ENCODE measurements around the gene LCE3B. TPM values are rescaled to one million over a fixed set of nuclear protein-coding genes. Genes with fewer than 3 reads are reported as not detected.

The LCE3B gene
- total and polyA plus RNA-seq, 10 of the 15 experiments (the other 5 are each of a cell fraction or from before 2014, with no cell fraction given), result not detected

- BruUV-seq (replicated peaks), result no TSS peak
- ChIA-PET POLR2A (no interaction called here), SMC1A (ENCODE audit: uncharacterized antibody, unreplicated experiment) (no interaction called here), RAD21 (ENCODE audit: unreplicated experiment) (no interaction called here), CTCF (interaction anchor here (1.0 kb wide), 1 partner anchor 89 kb away, joined by 3 read pairs; no protein-coding TSS in a partner anchor)
- H3K79me2 ChIP-seq (ENCODE audit: control insufficient read depth, insufficient read depth, low read length), result no peaks in the 10 kb centered on the region
- H3K27ac ChIP-seq (ENCODE audit: control insufficient read depth, insufficient read depth), result no peak overlapping the region
- no peak overlapping the region for H3K4me2 ChIP-seq (ENCODE audit: control insufficient read depth, insufficient read depth)
- H3K4me3 ChIP-seq, result no peak overlapping the region
- no peak overlapping the region for H3K9ac ChIP-seq (ENCODE audit: control insufficient read depth, insufficient read depth, low read length)
- no peaks in the 10 kb centered on the region for H3K4me1 ChIP-seq (ENCODE audit: control insufficient read depth, insufficient read depth, low read length)
- DNase-seq (ENCODE audit: low read depth, low spot score), result no peak
- no peaks in the 10 kb centered on the region for H3K27me3 ChIP-seq (replicated peaks in 1 of 2; ENCODE audit: control insufficient read depth in 2 of 2, insufficient read depth in 2 of 2, low read length in 1 of 2)
- H3K36me3 ChIP-seq (ENCODE audit: control insufficient read depth in 2 of 2, insufficient read depth in 2 of 2, low read length in 1 of 2), result no peaks in the 10 kb centered on the region
- no peaks in the 10 kb centered on the region for H4K20me1 ChIP-seq (ENCODE audit: control insufficient read depth, insufficient read depth)
- FAIRE-seq, result no peak
- ATAC-seq, result peak; percentile 41; the same call in 1 of the 3 replicates
- no peak overlapping the region for H2AFZ ChIP-seq (ENCODE audit: control insufficient read depth, low read depth, low read length)
- H3K9me3 ChIP-seq (replicated peaks; ENCODE audit: control insufficient read depth, insufficient read depth, low read length), result no peaks in the 10 kb centered on the region
- 0% methylated on average over 1 of the region's 1 CpG for WGBS (ENCODE audit: insufficient coverage, insufficient replicate concordance, low lambda C conversion rate, missing lambda C conversion rate)
- in situ Hi-C loops (cut with MboI) (no loop called here), intact Hi-C loops (cut with micrococcal nuclease; ENCODE audit: unreplicated experiment) (no loop called here)
- TF ChIP-seq RCOR1 (conservative IDR thresholded peaks at IDR 0.05; ENCODE audit: low read depth, low read length) (no peak), GABPA (IDR thresholded peaks at IDR 0.05; ENCODE audit: low read depth) (no peak), SMAD5 (IDR thresholded peaks at IDR 0.05; ENCODE audit: low read depth) (no peak), CHD1 (IDR thresholded peaks at IDR 0.05; ENCODE audit: low read depth, low read length) (no peak), SMC3 (IDR thresholded peaks at IDR 0.05; ENCODE audit: borderline replicate concordance, low read length) (peak; percentile 34; the same call in 1 of the 2 replicates), TCF3 (IDR thresholded peaks at IDR 0.05; ENCODE audit: borderline replicate concordance, insufficient read depth, low read depth, low read length) (no peak), KDM1A (IDR thresholded peaks at IDR 0.05; ENCODE audit: borderline replicate concordance) (no peak), USF2 (IDR thresholded peaks at IDR 0.05; ENCODE audit: borderline replicate concordance, low read depth, low read length) (no peak), SKIL (IDR thresholded peaks at IDR 0.05; ENCODE audit: low read depth, poor library complexity, severe bottlenecking) (no peak), MTA2 (IDR thresholded peaks at IDR 0.05; ENCODE audit: low read depth) (no peak)
- TF ChIP-seq, protein P1, sequence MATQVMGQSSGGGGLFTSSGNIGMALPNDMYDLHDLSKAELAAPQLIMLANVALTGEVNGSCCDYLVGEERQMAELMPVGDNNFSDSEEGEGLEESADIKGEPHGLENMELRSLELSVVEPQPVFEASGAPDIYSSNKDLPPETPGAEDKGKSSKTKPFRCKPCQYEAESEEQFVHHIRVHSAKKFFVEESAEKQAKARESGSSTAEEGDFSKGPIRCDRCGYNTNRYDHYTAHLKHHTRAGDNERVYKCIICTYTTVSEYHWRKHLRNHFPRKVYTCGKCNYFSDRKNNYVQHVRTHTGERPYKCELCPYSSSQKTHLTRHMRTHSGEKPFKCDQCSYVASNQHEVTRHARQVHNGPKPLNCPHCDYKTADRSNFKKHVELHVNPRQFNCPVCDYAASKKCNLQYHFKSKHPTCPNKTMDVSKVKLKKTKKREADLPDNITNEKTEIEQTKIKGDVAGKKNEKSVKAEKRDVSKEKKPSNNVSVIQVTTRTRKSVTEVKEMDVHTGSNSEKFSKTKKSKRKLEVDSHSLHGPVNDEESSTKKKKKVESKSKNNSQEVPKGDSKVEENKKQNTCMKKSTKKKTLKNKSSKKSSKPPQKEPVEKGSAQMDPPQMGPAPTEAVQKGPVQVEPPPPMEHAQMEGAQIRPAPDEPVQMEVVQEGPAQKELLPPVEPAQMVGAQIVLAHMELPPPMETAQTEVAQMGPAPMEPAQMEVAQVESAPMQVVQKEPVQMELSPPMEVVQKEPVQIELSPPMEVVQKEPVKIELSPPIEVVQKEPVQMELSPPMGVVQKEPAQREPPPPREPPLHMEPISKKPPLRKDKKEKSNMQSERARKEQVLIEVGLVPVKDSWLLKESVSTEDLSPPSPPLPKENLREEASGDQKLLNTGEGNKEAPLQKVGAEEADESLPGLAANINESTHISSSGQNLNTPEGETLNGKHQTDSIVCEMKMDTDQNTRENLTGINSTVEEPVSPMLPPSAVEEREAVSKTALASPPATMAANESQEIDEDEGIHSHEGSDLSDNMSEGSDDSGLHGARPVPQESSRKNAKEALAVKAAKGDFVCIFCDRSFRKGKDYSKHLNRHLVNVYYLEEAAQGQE (IDR thresholded peaks at IDR 0.05; ENCODE audit: low read depth, low read length), result no peak
- TF ChIP-seq, protein P2, sequence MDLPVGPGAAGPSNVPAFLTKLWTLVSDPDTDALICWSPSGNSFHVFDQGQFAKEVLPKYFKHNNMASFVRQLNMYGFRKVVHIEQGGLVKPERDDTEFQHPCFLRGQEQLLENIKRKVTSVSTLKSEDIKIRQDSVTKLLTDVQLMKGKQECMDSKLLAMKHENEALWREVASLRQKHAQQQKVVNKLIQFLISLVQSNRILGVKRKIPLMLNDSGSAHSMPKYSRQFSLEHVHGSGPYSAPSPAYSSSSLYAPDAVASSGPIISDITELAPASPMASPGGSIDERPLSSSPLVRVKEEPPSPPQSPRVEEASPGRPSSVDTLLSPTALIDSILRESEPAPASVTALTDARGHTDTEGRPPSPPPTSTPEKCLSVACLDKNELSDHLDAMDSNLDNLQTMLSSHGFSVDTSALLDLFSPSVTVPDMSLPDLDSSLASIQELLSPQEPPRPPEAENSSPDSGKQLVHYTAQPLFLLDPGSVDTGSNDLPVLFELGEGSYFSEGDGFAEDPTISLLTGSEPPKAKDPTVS (IDR thresholded peaks at IDR 0.05; ENCODE audit: low read depth, low read length), result no peak
- TF ChIP-seq, protein P3, sequence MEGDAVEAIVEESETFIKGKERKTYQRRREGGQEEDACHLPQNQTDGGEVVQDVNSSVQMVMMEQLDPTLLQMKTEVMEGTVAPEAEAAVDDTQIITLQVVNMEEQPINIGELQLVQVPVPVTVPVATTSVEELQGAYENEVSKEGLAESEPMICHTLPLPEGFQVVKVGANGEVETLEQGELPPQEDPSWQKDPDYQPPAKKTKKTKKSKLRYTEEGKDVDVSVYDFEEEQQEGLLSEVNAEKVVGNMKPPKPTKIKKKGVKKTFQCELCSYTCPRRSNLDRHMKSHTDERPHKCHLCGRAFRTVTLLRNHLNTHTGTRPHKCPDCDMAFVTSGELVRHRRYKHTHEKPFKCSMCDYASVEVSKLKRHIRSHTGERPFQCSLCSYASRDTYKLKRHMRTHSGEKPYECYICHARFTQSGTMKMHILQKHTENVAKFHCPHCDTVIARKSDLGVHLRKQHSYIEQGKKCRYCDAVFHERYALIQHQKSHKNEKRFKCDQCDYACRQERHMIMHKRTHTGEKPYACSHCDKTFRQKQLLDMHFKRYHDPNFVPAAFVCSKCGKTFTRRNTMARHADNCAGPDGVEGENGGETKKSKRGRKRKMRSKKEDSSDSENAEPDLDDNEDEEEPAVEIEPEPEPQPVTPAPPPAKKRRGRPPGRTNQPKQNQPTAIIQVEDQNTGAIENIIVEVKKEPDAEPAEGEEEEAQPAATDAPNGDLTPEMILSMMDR (IDR thresholded peaks at IDR 0.05 in 2 of 3, conservative IDR thresholded peaks at IDR 0.05 in 1 of 3; ENCODE audit: control insufficient read depth in 2 of 3, extremely low read depth in 1 of 3, insufficient read depth in 1 of 3, low read depth in 3 of 3, low read length in 3 of 3), result peak; percentile 17 to 30 (median 26); a peak in 4 of 6 replicates
Observed at GRCh38 chr1:152585586-152585985, 28.0 kb upstream of the LCE3B start.

Measured in GM12878 (cell line).